Activated naive CD4-positive, alpha-beta T cell treated with anti-CD3 and anti-CD28 coated beads, Interleukin-2, amount 50 U/mL, for 24 hours (primary cell): ENCODE results near the gene PIGS.

Source experiments
- H3K27ac Mint-ChIP-seq: one replicate; pipeline ENCODE4 v1.8.0; 2021; ENCODE audit warnings: mild to moderate bottlenecking, mixed read lengths
- H3K27me3 Mint-ChIP-seq: one replicate; pipeline ENCODE4 v1.8.0; 2021; ENCODE audit warnings: mixed read lengths
- H3K36me3 Mint-ChIP-seq: one replicate; pipeline ENCODE4 v1.8.0; 2021; ENCODE audit warnings: mixed read lengths
- H3K4me1 Mint-ChIP-seq: one replicate; pipeline ENCODE4 v1.8.0; 2021; ENCODE audit warnings: mixed read lengths
- H3K4me3 Mint-ChIP-seq: one replicate; pipeline ENCODE4 v1.8.0; 2021; ENCODE audit warnings: mild to moderate bottlenecking, mixed read lengths
- H3K9me3 Mint-ChIP-seq: one replicate; pipeline ENCODE4 v1.8.0; 2021; ENCODE audit warnings: mixed read lengths

PIGS gene

DNA sequence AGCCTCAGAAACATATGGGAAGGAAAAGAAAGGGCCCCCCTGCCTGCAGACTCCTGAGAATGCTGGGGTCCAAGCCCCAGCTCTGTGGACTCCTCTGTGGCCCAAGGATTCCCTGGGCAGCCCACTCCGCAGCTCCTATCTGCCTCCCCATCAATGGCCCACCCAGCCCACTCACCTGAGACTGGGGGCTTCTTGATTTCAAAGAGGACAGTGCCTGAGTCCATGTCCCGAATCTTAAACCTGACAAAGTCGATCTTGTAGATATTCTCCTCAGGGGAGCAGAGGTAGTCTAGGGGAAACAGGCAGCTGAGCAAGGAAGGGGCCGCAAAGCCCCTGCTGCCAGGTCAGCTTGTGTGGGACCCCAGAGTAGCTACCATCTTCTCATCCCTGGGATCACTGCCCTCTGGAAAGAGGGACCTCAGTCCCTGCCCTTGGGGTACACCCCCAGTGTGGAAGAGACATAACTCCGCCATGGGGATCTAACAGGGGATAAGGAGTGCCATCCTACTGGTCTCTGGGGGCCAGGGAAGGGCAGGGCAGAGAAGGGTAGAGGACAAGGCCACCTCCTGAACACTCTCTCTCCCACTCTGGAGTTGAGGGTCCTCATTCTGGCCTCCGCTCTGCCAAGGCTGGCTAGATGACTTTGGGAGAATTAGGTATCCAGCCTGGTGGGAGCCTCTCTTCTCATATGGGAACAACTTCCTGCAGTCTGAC, 22.8 kb downstream of the PIGS start:
- Mint-ChIP-seq H3K4me1 (peaks cover 52% of the 10 kb centered on the region), H3K36me3 (peaks cover under 1% of the 10 kb centered on the region), H3K4me3 (peak overlapping the region; percentile 57), H3K9me3 (no peaks in the 10 kb centered on the region), H3K27me3 (no peaks in the 10 kb centered on the region), H3K27ac (peak overlapping the region; percentile 88)

DNA sequence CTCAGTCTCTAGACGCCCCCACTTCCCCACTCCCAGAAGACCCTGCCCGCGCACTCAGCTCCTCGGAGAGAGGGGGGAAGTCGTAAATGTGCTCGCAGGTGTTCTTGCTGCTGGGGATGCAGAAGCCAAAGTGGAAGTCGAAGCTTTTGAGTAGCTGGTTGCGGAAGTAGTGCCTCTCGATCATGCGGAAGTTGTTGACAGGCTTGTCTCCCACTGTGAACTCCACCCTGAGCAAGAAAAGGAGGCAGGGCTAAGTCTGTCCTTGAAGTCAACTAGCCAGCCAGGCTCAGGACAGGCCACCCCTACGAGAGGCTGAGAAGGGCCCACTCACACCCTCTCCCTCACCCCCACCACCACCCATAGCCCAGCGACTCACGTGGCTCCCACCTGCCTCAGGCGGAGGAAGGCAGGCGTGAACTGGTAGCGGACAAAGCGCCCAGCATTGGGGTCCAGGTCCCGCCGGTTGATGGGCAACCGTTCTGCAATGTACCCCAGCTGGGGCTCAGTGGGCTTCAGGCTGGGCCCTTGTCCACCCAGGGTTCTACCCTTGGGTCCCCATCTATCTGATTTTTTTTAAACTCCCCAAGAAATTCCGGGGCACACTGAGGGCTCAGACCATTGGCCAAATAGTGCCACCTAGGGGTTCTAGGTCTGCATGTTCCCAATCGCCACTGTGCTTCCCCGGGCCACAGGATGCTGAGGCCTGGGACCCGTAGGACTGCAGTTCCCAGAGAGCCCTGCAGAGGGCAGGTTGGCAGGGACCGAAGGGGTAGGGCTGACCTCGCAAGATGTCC, 23.5 kb downstream of the PIGS start:
- Mint-ChIP-seq H3K4me3 (peak overlapping the region; percentile 57), H3K27ac (peak overlapping the region; percentile 86), H3K36me3 (no peaks in the 10 kb centered on the region), H3K27me3 (no peaks in the 10 kb centered on the region), H3K9me3 (no peaks in the 10 kb centered on the region), H3K4me1 (peaks cover 49% of the 10 kb centered on the region)

DNA sequence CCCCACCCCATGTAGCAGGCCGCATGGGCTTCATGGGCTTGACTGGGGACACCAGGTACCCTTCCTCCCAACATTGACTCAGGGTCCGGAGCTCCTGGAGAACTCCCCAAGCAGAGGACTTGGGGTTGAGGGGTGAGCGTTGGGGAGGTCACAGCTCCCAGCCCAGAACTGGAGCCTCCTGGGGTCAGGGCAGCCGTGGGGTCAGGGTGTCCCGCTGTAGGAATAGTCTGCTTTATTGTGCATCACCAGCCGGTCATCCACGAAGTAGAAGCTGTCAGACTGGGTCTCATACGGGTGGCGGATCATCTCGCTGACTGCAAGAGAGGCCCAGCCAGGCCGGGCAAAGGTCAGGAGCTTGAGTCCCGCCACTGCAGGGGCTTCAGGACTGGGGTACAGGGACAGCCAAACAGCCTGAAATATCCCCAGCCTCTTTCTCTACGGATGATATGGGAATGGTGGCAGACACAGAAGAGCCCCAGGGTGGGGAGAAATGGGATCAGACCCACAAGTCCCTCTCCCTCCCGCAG, 24.2 kb downstream of the PIGS start:
- Mint-ChIP-seq H3K36me3 (no peaks in the 10 kb centered on the region), H3K4me1 (peaks cover 46% of the 10 kb centered on the region), H3K27ac (peak overlapping the region; percentile 86), H3K27me3 (no peaks in the 10 kb centered on the region), H3K4me3 (peak overlapping the region; percentile 57), H3K9me3 (no peaks in the 10 kb centered on the region)

DNA sequence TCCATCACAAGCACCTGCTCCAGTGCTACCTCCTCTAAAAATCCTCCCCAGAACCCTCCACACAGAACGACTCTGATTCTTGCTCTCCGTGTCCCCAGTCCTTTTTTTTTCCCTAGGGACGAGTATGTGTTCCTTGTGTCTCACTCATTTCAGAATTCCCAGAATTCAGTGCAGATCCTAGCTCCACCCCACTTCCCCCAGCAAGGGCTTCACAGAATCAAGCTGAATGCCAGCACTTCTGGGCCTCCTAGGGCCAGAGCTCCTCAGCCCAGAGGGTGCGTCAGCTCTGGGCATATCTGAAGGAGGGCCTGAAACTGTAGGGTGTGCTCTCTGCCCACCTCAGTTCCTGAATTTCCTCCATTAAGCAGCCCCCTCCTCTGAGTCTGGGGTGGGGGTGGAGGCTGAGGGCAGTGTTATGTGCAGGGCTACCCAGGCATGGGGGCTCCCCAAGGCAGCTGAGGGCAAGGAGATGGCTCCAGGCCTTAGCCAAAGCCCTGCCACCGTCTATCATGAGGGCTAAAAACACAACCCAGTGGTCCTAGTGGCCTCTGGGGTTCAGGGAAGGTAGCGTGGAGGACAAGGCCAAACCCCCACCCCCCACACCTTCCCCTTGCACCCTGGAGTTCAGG, 25.4 kb downstream of the PIGS start:
- Mint-ChIP-seq H3K4me3 (no peak overlapping the region), H3K9me3 (no peaks in the 10 kb centered on the region), H3K4me1 (peaks cover 35% of the 10 kb centered on the region), H3K27ac (no peak overlapping the region), H3K27me3 (no peaks in the 10 kb centered on the region), H3K36me3 (no peaks in the 10 kb centered on the region)

DNA sequence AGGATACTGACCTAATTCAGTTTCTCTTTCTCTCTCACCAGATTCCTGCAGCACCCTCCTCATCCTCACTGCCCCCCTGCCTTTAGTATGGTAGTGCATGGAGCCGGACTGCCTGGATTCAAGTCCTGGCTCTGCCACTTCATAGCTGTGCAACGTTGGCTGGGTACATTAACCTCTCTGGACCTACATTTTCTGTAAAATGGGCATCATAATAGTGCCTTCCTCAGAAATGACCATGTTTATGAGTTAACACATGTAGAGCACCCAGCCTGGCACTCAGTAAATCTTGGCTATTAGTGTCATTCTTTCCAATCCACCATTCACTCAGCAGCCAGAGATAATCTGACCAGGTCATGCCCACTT, 26.2 kb downstream of the PIGS start:
- H3K27ac Mint-ChIP-seq, result no peak overlapping the region
- peaks cover 27% of the 10 kb centered on the region for H3K4me1 Mint-ChIP-seq
- H3K9me3 Mint-ChIP-seq, result no peaks in the 10 kb centered on the region
- H3K4me3 Mint-ChIP-seq, result no peak overlapping the region
- no peaks in the 10 kb centered on the region for H3K27me3 Mint-ChIP-seq
- H3K36me3 Mint-ChIP-seq, result no peaks in the 10 kb centered on the region

DNA sequence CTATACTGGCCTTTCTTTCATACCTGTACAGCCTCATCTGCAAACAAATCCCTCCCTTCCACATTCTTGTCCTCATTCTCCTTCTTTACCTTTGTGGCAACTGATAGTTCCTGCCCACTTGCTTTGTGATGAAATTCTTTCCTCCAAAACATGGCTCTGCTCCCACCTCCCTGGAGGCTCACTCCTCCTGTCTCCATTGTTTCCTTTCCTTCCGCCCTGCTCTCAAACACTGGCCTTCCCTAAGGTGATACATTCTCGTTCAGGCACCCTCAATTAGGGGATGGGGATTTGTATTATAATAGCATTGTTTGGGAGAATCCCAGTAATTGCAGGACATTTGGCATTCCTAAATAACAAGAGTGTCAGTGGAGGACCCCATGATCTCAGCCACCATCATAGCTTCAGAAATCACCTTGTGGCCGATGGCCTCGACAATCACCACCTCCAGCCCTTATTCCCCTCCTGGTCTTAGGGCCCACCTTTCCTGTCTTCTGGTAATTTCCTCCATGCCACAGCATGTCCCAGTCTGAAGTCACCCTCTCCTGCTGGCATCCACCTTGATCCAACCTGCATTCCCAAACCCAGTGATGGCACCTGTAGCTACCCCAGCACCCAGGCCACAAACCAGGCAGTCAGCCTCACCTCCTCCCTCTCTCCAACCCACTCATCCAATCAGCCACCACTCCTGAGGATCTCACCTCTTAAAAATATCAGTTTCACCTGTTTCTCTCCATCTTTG, 26.8 kb downstream of the PIGS start:
- Mint-ChIP-seq H3K4me1 (peaks cover 22% of the 10 kb centered on the region), H3K36me3 (no peaks in the 10 kb centered on the region), H3K9me3 (no peaks in the 10 kb centered on the region), H3K27ac (no peak overlapping the region), H3K27me3 (no peaks in the 10 kb centered on the region), H3K4me3 (no peak overlapping the region)

DNA sequence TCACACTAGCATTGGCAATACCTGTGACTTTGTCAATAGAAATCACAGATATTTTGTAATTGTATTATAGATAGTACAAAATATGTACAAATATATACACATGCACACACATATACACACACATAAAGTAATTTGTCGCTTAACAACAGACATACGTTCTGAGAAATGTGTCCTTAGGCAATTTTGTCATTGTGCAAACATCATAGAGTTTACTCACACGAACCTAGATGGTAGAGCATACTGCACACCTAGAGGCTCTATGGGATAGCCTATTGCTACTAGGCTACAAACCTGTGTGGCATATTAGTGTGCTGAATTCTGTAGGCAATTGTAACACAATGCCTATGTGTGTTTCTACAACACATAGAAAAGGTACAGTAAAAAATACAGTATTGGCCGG, 29.9 kb downstream of the PIGS start:
- Mint-ChIP-seq H3K9me3 (no peaks in the 10 kb centered on the region), H3K4me3 (no peak overlapping the region), H3K4me1 (no peaks in the 10 kb centered on the region), H3K36me3 (no peaks in the 10 kb centered on the region), H3K27ac (no peak overlapping the region), H3K27me3 (no peaks in the 10 kb centered on the region)

DNA sequence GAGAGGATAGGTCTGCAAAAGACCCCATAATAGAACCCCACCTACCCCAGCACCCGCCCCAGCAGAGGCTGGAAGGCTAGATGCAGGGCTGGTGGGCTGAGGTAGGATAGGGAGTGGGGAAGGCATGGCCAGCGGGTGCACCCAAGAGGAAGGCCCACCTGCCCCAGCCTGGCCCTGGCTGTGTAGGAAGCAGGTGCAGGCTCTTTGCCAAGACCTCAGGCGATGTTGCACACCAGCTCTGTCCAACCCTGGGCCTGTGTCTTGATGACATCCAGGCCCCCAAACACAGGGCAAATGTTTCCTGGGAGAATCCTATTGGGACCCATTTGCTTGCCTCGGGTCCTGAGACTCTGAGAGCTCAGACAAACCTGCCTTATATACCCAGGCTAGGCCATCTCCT, 31.1 kb downstream of the PIGS start:
- Mint-ChIP-seq H3K27me3 (no peaks in the 10 kb centered on the region), H3K27ac (no peak overlapping the region), H3K4me3 (no peak overlapping the region), H3K36me3 (no peaks in the 10 kb centered on the region), H3K4me1 (no peaks in the 10 kb centered on the region), H3K9me3 (no peaks in the 10 kb centered on the region)

DNA sequence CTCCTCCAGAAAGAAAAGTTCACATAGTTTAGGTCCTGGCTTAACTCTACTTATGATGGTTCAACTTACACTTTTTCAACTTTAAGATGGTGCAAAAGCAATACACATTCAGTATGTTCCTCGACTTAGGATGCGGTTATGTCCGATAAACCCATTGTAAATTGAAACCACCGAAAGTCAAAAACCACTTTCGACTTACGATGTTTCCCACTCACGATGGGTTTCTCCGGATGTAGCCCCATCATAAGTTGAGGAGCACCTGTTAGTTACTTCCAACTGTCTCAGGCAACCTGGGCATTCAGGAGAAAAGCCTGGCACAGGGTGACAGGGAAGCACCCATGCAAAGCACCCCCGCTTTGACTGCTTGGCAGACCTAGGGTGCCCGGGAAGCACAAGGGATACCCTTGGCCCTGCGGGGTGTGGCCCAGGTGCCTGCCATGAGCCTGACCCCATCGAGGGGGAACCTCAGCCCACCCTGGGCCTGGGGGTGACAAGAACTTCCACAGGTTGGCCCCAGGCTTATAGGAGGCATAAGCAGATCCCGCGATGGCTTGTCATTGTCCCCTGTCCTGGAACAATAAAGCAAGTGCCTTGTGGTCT, 32.9 kb downstream of the PIGS start:
- no peak overlapping the region for H3K27ac Mint-ChIP-seq
- H3K4me1 Mint-ChIP-seq, result no peaks in the 10 kb centered on the region
- no peaks in the 10 kb centered on the region for H3K27me3 Mint-ChIP-seq
- no peaks in the 10 kb centered on the region for H3K9me3 Mint-ChIP-seq
- H3K36me3 Mint-ChIP-seq, result no peaks in the 10 kb centered on the region
- no peak overlapping the region for H3K4me3 Mint-ChIP-seq

DNA sequence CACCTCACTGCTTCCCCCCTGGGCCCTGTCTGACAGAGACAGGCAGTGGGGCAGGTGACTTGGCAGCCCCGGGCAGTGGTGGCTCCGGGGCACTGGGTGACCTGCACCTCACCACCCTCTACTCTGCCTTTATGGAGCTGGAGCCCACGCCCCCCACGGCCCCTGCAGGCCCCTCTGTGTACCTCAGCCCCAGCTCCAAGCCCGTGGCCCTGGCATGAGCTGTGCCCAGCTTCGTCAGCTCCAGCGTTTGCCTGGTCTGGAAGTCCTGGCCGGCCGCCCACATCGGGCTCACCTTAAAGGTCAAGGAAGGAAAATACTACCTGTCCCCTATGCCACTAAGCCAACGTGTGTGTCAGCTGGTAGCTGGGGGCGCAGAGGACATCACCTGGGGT, 34.1 kb downstream of the PIGS start:
- H3K27ac Mint-ChIP-seq, result no peak overlapping the region
- H3K4me3 Mint-ChIP-seq, result no peak overlapping the region
- H3K9me3 Mint-ChIP-seq, result no peaks in the 10 kb centered on the region
- H3K27me3 Mint-ChIP-seq, result no peaks in the 10 kb centered on the region
- no peaks in the 10 kb centered on the region for H3K4me1 Mint-ChIP-seq
- no peaks in the 10 kb centered on the region for H3K36me3 Mint-ChIP-seq

DNA sequence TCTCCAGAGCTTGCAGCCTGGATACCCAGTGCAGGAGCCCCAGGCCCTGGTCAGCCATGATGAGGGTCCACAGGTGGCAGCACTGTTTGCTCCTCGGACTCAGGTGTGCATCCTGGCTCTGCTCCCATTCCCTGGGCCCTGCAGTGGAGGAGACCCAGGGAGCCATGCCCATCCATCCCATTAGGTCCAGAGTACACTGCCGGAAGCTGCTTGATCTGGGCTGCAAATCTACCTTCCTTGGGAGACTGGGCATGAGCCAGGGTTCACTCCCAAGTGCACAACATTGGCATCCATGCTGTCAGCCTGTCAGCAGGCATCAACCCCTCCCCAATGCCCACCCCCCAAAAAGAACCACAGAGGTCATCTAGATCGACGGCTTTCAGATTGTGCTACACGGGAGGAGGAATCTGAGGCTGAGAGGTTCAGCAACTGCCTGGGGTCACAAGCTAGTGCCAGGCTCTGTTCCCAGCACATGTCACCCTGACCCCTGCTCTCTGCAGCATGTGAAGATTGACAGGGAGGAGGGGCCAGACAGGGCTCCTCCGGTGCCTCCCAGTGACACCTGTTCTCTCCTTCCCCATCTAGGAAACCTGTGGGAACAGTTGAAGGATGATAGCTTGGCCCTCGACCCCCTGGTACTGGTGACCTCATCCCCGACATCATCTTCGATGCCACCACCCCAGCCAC, 34.6 kb downstream of the PIGS start:
- H3K9me3 Mint-ChIP-seq, result no peaks in the 10 kb centered on the region
- no peak overlapping the region for H3K4me3 Mint-ChIP-seq
- H3K4me1 Mint-ChIP-seq, result no peaks in the 10 kb centered on the region
- no peaks in the 10 kb centered on the region for H3K27me3 Mint-ChIP-seq
- H3K27ac Mint-ChIP-seq, result no peak overlapping the region
- no peaks in the 10 kb centered on the region for H3K36me3 Mint-ChIP-seq

DNA sequence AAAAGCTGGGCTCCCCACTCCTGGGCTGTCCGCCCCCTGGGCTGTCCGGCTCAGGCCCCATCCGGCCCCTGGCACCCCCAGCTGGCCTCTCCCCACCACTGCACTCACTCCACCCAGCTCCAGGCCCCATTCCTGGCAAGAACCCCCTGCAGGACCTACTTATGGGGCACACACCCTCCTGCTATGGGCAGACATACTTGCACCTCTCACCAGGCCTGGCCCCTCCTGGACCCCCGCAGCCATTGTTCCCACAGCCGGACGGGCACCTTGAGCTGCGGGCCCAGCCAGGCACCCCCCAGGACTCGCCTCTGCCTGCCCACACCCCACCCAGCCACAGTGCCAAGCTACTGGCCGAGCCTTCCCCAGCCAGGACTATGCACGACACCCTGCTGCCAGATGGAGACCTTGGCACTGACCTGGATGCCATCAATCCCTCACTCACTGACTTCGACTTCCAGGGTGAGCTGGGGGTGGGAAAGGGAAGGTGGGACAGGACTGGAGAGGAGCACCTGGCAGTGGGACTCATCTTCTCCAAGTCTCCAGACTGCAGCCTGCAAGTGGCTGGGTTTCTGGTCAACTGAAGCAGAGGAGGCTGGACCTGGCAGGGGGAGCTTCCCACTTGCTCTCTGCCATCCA, 36.5 kb downstream of the PIGS start:
- Mint-ChIP-seq H3K36me3 (no peaks in the 10 kb centered on the region), H3K4me1 (no peaks in the 10 kb centered on the region), H3K27me3 (no peaks in the 10 kb centered on the region), H3K4me3 (no peak overlapping the region), H3K9me3 (no peaks in the 10 kb centered on the region), H3K27ac (no peak overlapping the region)

DNA sequence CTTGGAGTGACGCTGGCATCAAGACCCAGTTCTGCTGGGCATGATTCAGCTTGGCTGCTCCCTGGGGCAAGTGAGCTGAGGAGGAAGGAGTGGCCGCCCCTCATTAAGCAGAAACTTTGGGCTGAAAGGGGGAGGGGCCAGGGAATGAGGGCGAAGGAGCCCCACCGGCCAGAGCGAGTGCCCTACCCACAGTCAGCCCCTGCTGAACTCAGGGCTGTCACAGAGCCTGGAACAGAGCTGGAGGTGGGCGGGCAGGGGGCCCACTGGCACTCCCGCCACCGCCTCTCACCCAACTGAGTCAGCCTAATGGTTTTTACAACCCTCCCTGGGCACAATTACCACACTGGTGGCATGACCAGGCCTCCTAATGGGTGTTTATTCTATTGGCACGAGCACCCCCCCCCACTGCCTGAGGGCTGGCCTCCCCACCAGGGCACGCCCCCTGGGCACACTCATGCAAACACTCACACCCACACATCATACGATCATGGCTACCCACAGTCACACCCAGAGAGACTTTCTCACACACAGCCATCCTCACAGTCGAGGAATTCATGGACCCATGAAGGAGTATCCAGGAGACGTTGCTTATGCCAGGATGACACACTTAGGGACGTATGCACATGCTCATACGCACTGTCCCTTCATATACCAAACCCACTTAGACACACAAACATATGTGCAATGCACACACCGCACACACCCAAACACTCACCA, 38.1 kb downstream of the PIGS start:
- Mint-ChIP-seq H3K9me3 (no peaks in the 10 kb centered on the region), H3K4me3 (no peak overlapping the region), H3K27ac (no peak overlapping the region), H3K4me1 (no peaks in the 10 kb centered on the region), H3K36me3 (no peaks in the 10 kb centered on the region), H3K27me3 (no peaks in the 10 kb centered on the region)
